Measurements from ENCODE around the gene YJU2. TPM values are rescaled to one million over a fixed set of nuclear protein-coding genes. Genes with fewer than 3 reads are reported as not detected.

Gene YJU2
- total and polyA plus RNA-seq, 2 of the 13 experiments (the other 11 are each of a cell fraction or from before 2014, with no cell fraction given): 9.3 to 17.9 TPM

- TF ChIP-seq HMGXB3 (CRISPR knock-in tag; IDR thresholded peaks at IDR 0.05; ENCODE audit: borderline replicate concordance): peak; percentile 53; the same call in 1 of the 2 replicates
- TF ChIP-seq ZBTB37 (CRISPR knock-in tag; IDR thresholded peaks at IDR 0.05): no peak
- TF ChIP-seq ZNF749 (CRISPR knock-in tag; IDR thresholded peaks at IDR 0.05; ENCODE audit: borderline replicate concordance): no peak
- TF ChIP-seq SIX1 (CRISPR knock-in tag; IDR thresholded peaks at IDR 0.05; ENCODE audit: borderline replicate concordance): peak; percentile 53; the same call in 1 of the 2 replicates
- no peak for TF ChIP-seq GRHL1 (CRISPR knock-in tag; conservative IDR thresholded peaks at IDR 0.05)
- TF ChIP-seq SIX4 (CRISPR knock-in tag; IDR thresholded peaks at IDR 0.05): no peak
- no peak for TF ChIP-seq FLYWCH1 (CRISPR knock-in tag; IDR thresholded peaks at IDR 0.05)
- TF ChIP-seq CTCF (CRISPR knock-in tag; IDR thresholded peaks at IDR 0.05): peak; percentile 66
- no peak for TF ChIP-seq ZBTB7A (CRISPR knock-in tag; IDR thresholded peaks at IDR 0.05)
- TF ChIP-seq RNF219 (CRISPR knock-in tag; IDR thresholded peaks at IDR 0.05): 0 out of 2 replicates have a peak, but pooled peaks have one; percentile 63
- 0 out of 2 replicates have a peak, but pooled peaks have one; percentile 38 for TF ChIP-seq JUND (CRISPR knock-in tag; IDR thresholded peaks at IDR 0.05)
- TF ChIP-seq REXO4 (CRISPR knock-in tag; IDR thresholded peaks at IDR 0.05; ENCODE audit: borderline replicate concordance): no peak
- no peak for TF ChIP-seq ZNF75D (CRISPR knock-in tag; IDR thresholded peaks at IDR 0.05; ENCODE audit: borderline replicate concordance)
- TF ChIP-seq ZNF20 (CRISPR knock-in tag; IDR thresholded peaks at IDR 0.05): no peak
- TF ChIP-seq ZNF432 (CRISPR knock-in tag; IDR thresholded peaks at IDR 0.05; ENCODE audit: borderline replicate concordance): no peak
Measured at GRCh38 chr19:4246767-4247593, at the start of gene YJU2 (continued).
